HFF-Myc (cell line): Measurements from ENCODE around the gene LDLRAD3.

Experiments
- DNase-seq: peaks from one replicate; pipeline ENCODE4 v3.0.0-alpha.2; 2011; ENCODE audit warnings: low read depth; ENCODE audit errors: extremely low read depth
- H3K4me3 ChIP-seq: replicated peaks from 2 replicates; pipeline ENCODE4 v1.5.1; 2011; ENCODE audit warnings: low read depth, mild to moderate bottlenecking, control low read depth, low read length
- TF ChIP-seq, protein P1 (sequence below): IDR thresholded peaks from 2 replicates; pipeline ENCODE4 v1.5.1; 2012; ENCODE audit warnings: mild to moderate bottlenecking, low read depth, low read length, control low read depth; ENCODE audit errors: missing control alignments

The LDLRAD3 gene

GRCh38 chr11:35997902-35998520 lies 54.1 kb downstream of the LDLRAD3 start:
- H3K4me3 ChIP-seq, result no peak overlapping the region
- DNase-seq, result no peak

GRCh38 chr11:35998634-35999033 lies 54.8 kb downstream of the LDLRAD3 start:
- no peak overlapping the region for H3K4me3 ChIP-seq
- DNase-seq, result no peak
- TF ChIP-seq, protein P1, sequence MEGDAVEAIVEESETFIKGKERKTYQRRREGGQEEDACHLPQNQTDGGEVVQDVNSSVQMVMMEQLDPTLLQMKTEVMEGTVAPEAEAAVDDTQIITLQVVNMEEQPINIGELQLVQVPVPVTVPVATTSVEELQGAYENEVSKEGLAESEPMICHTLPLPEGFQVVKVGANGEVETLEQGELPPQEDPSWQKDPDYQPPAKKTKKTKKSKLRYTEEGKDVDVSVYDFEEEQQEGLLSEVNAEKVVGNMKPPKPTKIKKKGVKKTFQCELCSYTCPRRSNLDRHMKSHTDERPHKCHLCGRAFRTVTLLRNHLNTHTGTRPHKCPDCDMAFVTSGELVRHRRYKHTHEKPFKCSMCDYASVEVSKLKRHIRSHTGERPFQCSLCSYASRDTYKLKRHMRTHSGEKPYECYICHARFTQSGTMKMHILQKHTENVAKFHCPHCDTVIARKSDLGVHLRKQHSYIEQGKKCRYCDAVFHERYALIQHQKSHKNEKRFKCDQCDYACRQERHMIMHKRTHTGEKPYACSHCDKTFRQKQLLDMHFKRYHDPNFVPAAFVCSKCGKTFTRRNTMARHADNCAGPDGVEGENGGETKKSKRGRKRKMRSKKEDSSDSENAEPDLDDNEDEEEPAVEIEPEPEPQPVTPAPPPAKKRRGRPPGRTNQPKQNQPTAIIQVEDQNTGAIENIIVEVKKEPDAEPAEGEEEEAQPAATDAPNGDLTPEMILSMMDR, result no peak

More at GRCh38 chr11:35997902-35998520, 54.1 kb downstream of the LDLRAD3 start:
- TF ChIP-seq, protein P1, result no peak

DNA sequence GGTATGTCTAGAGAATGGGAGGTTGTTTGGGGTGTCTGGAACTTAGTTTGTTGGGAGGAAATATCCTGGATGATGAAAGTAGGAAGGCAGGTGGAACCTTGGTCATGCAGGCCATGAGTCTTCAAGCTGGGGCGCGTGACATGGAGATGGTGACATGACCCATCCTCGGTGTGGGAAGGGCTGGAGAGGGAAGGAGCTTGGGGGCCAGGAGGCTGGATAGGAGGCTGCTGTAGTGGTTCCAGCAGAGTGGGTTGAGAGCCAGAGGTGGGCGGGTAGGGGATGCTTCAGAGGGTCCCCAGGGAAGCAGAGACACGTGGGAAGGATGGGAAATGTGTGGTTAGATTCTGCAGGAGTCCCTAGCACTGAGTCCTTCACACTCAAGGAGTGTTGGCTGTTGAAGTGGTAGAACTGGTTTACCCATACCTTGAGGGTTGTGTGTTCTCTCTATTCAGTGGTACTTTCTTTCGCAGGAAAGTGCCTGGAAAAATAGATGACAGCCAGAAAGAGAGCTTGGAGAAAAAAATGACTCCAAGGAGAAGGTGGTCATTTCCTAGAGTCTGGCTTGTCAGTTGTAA lies 56.8 kb downstream of the LDLRAD3 start:
- TF ChIP-seq, protein P1, result no peak
- no peak for DNase-seq
- no peak overlapping the region for H3K4me3 ChIP-seq

DNA sequence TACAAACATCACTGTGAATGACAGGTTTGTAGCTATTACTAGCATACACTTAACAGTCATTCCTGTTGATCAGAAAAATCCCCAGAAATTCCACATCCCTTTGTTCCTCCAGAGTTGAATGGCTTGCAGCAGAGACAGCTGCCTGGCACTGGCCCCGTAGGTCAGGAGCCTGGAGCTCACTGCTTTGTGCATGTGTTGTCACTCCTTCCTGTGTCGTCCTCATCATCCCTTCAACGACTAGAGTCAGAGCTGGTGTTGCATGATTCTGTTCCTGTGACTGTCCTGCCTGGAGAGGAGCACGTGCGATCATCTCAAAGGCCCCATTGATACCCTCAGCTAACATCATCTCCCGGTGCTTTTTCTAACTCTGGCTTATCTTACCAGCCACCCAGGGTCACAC lies 58.3 kb downstream of the LDLRAD3 start:
- no peak overlapping the region for H3K4me3 ChIP-seq
- DNase-seq, result no peak
- TF ChIP-seq, protein P1, result no peak

DNA sequence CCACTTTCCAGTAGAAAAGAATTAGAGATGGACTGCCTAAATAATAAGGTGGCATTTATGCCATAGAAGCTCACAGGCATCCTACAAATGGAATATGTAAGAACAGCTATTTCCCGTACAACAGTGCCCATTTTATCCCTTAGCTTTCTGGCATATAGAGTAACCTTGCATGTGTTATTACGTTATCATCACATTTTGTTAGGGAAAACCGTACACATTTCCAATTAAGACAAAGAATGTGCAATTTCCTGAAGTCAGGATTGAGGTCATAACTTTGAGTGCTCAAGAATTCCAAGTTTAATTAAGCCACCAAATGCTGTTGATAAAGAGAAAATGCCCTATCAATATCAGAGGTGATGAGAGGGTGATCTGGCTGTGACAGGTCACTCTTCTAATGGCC lies 58.9 kb downstream of the LDLRAD3 start:
- H3K4me3 ChIP-seq, result no peak overlapping the region

GRCh38 chr11:36006556-36006955 lies 62.7 kb downstream of the LDLRAD3 start:
- no peak for DNase-seq
- TF ChIP-seq, protein P1, result no peak
- no peak overlapping the region for H3K4me3 ChIP-seq

More for the DNA sequence above, 58.9 kb downstream of the LDLRAD3 start:
- TF ChIP-seq, protein P1, result no peak
- DNase-seq, result no peak
